ENCODE data around the gene C17orf113. TPM values are rescaled to one million over a fixed set of nuclear protein-coding genes. Genes with fewer than 3 reads are reported as not detected.

Gene C17orf113
- total and polyA plus RNA-seq, 2 of the 4 experiments (the other 2 are of a cell fraction), result under 0.01 to 0.03 TPM

- Histone ChIP-seq H2AK9ac (replicated peaks; ENCODE audit: low read depth, low read length, poor library complexity) (no peak overlapping the region), H3K4me3 (ENCODE audit: insufficient read depth, low read depth, low read length) (no peak overlapping the region), H3K9me3 (ENCODE audit: control insufficient read depth, insufficient read depth, low read length) (no peaks in the 10 kb centered on the region), H3K9me1 (ENCODE audit: insufficient read depth, low read length) (peaks cover 6% of the 10 kb centered on the region; the same call in 1 of the 2 replicates), H3K18ac (ENCODE audit: low read depth, low read length) (no peak overlapping the region), H2AFZ (replicated peaks; ENCODE audit: low read length, poor library complexity) (no peak overlapping the region), H3K4ac (ENCODE audit: low read depth, low read length) (no peak overlapping the region), H2BK20ac (ENCODE audit: low read depth, low read length) (no peak overlapping the region), H4K20me1 (ENCODE audit: insufficient read depth, low read length) (peaks cover 12% of the 10 kb centered on the region; the same call in 1 of the 2 replicates), H2BK5ac (ENCODE audit: low read depth, low read length, poor library complexity, severe bottlenecking) (no peak overlapping the region), H3K9ac (ENCODE audit: low read depth, low read length) (no peak overlapping the region), H3K4me1 (ENCODE audit: control insufficient read depth, insufficient read depth, low read length) (peaks cover 7% of the 10 kb centered on the region), H2BK15ac (ENCODE audit: low read depth, low read length) (no peak overlapping the region), H4K5ac (ENCODE audit: low read depth, low read length) (no peak overlapping the region), H2AK5ac (ENCODE audit: low read depth, low read length) (no peak overlapping the region), H3K14ac (replicated peaks; ENCODE audit: low read depth, low read length) (no peak overlapping the region), H3K36me3 (ENCODE audit: control insufficient read depth, insufficient read depth, low read length) (peaks cover 14% of the 10 kb centered on the region), H3K23ac (ENCODE audit: low read depth, low read length) (no peak overlapping the region), H3K4me2 (ENCODE audit: low read depth, low read length) (no peak overlapping the region), H2BK120ac (ENCODE audit: low read depth, low read length) (no peak overlapping the region), H3K27me3 (ENCODE audit: control insufficient read depth, insufficient read depth, low read length) (peaks cover 12% of the 10 kb centered on the region), H4K8ac (ENCODE audit: low read depth in 2 of 2, low read length in 2 of 2) (no peak overlapping the region), H3K79me1 (ENCODE audit: low read depth in 1 of 2, low read length in 2 of 2) (peaks cover 0 to 15% of the 10 kb centered on the region in 2 experiments; a peak in 1 of 4 replicates), H3K27ac (ENCODE audit: insufficient read depth, low read length) (no peak overlapping the region), H3K56ac (ENCODE audit: extremely low read depth, insufficient read depth, low read length) (no peak overlapping the region), H4K91ac (ENCODE audit: insufficient read depth, low read depth, low read length) (no peak overlapping the region)
- no peak for TF ChIP-seq FOS (IDR thresholded peaks at IDR 0.05; ENCODE audit: low read depth, low read length)
- no peak for TF ChIP-seq MAZ (IDR thresholded peaks at IDR 0.05; ENCODE audit: borderline replicate concordance, low read depth, low read length)
- no peak for TF ChIP-seq SMC3 (IDR thresholded peaks at IDR 0.05; ENCODE audit: low read depth, low read length)
- no peak for TF ChIP-seq CTCF (conservative IDR thresholded peaks at IDR 0.05; ENCODE audit: low read depth, low read length)
- no peak for TF ChIP-seq MAFK (IDR thresholded peaks at IDR 0.05; ENCODE audit: low read depth, low read length)
- TF ChIP-seq NFE2L2 (IDR thresholded peaks at IDR 0.05; ENCODE audit: low read depth, low read length), result no peak
- TF ChIP-seq MXI1 (IDR thresholded peaks at IDR 0.05; ENCODE audit: borderline replicate concordance, low read depth, low read length), result no peak
- no peak for TF ChIP-seq BHLHE40 (IDR thresholded peaks at IDR 0.05; ENCODE audit: low read depth, low read length)
- no peak for TF ChIP-seq CEBPB (IDR thresholded peaks at IDR 0.05; ENCODE audit: low read depth, low read length)
- CTCF ChIA-PET, result no interaction called here
- BruUV-seq (replicated peaks), result no TSS peak
- ATAC-seq (ENCODE audit: low read depth), result no peak
- dilution Hi-C loops (cut with HindIII; ENCODE audit: low sequenced_read_pairs, unreplicated experiment), result no loop called here
- POLR2A ChIA-PET (ENCODE audit: unreplicated experiment), result interaction anchor here (0.5 to 0.9 kb wide), 2 partner anchors 10 to 160 kb away, joined by 3 read pairs; partner anchors contain the start of gene DNAJC7
- no peak for DNase-seq
- in situ Hi-C loops (cut with MboI; ENCODE audit: low sequenced_read_pairs), result loop anchor here (5.0 kb wide), 1 partner anchor 85 kb away; the partner anchor contains the start of gene DHX58
- intact Hi-C loops (cut with micrococcal nuclease), result loop anchor here (5.0 kb wide), 1 partner anchor 375 kb away; no protein-coding TSS in a partner anchor
- no CpG with 5 or more reads among the region's 5 CpGs for WGBS, 2 experiments (ENCODE audit: extremely low coverage in 2 of 2, insufficient read length in 1 of 2)
Measured at GRCh38 chr17:42027590-42027889, 22.9 kb downstream of the C17orf113 start.

Measured in IMR-90 (cell line).